Skeletal muscle satellite cell (primary cell): ENCODE data around the gene DNAJB7. TPM values are rescaled to one million over a fixed set of nuclear protein-coding genes. Genes with fewer than 3 reads are reported as not detected.

Source experiments
- H3K27me3 ChIP-seq: 2 replicates; pipeline ENCODE4 v1.7.0; 2013; ENCODE audit warnings: low read length; ENCODE audit not compliant: control insufficient read depth, insufficient read depth
- H3K36me3 ChIP-seq: 2 replicates; pipeline ENCODE4 v1.7.0; 2013; ENCODE audit warnings: mild to moderate bottlenecking, control low read depth, low read length; ENCODE audit not compliant: insufficient read depth
- H3K4me1 ChIP-seq: 2 replicates; pipeline ENCODE4 v1.7.0; 2013; ENCODE audit warnings: low read length; ENCODE audit not compliant: control insufficient read depth, insufficient read depth
- H3K4me2 ChIP-seq: 2 replicates; pipeline ENCODE4 v1.7.0; 2013; ENCODE audit warnings: mild to moderate bottlenecking, low read length
- H3K4me3 ChIP-seq: 2 replicates; pipeline ENCODE4 v1.7.0; 2013; ENCODE audit warnings: low read length
- H3K9ac ChIP-seq: 2 replicates; pipeline ENCODE4 v1.7.0; 2013; ENCODE audit warnings: mild to moderate bottlenecking, low read depth, low read length, moderate library complexity
- H3K9me3 ChIP-seq: replicated peaks from 2 replicates; pipeline ENCODE4 v1.7.0; 2013; ENCODE audit warnings: mild to moderate bottlenecking, control low read depth, low read length
- total RNA-seq: library from RNA; depleted of rRNA; stranded (reverse); fragments of >200 nt; gene quantifications from 2 replicates; pipeline ENCODE4 v1.2.3, GENCODE V29; 2012; rRNA removed

The DNAJB7 gene
- total RNA-seq = 0.25 TPM in 1 of 2 replicates, not detected in the other

GRCh38 chr22:40862013-40862412, at the start of gene DNAJB7:
Gene DNAJB7 (minus strand): TSS chr22:40862113. CDS start chr22:40861994, 119 bp downstream.
- H3K36me3 ChIP-seq = peaks cover 12% of the 10 kb centered on the region
- no peaks in the 10 kb centered on the region for H3K9me3 ChIP-seq
- no peak within 1 kb of the TSS for H3K4me3 ChIP-seq
- no peak within 1 kb of the TSS for H3K4me2 ChIP-seq
- peaks cover 11% of the 10 kb centered on the region for H3K4me1 ChIP-seq
- H3K9ac ChIP-seq = no peak within 1 kb of the TSS
- H3K27me3 ChIP-seq = no peaks in the 10 kb centered on the region

GRCh38 chr22:40908895-40909294, 47.0 kb upstream of the DNAJB7 start:
- Histone ChIP-seq H3K27me3 (no peaks in the 10 kb centered on the region), H3K36me3 (peaks cover 10% of the 10 kb centered on the region), H3K9me3 (no peaks in the 10 kb centered on the region), H3K4me1 (peaks cover 4% of the 10 kb centered on the region), H3K9ac (no peak overlapping the region), H3K4me2 (no peak overlapping the region), H3K4me3 (no peak overlapping the region)

GRCh38 chr22:40904101-40904500, 42.2 kb upstream of the DNAJB7 start:
- Histone ChIP-seq H3K4me1 (no peaks in the 10 kb centered on the region), H3K9ac (no peak overlapping the region), H3K27me3 (no peaks in the 10 kb centered on the region), H3K4me3 (no peak overlapping the region), H3K36me3 (peaks cover 14% of the 10 kb centered on the region), H3K4me2 (no peak overlapping the region), H3K9me3 (no peaks in the 10 kb centered on the region)

- H3K4me3 ChIP-seq = no peak overlapping the region
- H3K9ac ChIP-seq = no peak overlapping the region
Observed at GRCh38 chr22:40898850-40899357, 37.0 kb upstream of the DNAJB7 start.

GRCh38 chr22:40894417-40894816, 32.5 kb upstream of the DNAJB7 start:
- Histone ChIP-seq H3K4me3 (no peak overlapping the region), H3K9ac (no peak overlapping the region), H3K36me3 (peaks cover 7% of the 10 kb centered on the region), H3K9me3 (no peaks in the 10 kb centered on the region), H3K4me1 (peaks cover 4% of the 10 kb centered on the region), H3K4me2 (no peak overlapping the region), H3K27me3 (no peaks in the 10 kb centered on the region)

More at GRCh38 chr22:40898850-40899357, 37.0 kb upstream of the DNAJB7 start:
- no peaks in the 10 kb centered on the region for H3K9me3 ChIP-seq
- H3K4me2 ChIP-seq = peak overlapping the region; percentile 39
- peaks cover 7% of the 10 kb centered on the region for H3K36me3 ChIP-seq
- H3K27me3 ChIP-seq = no peaks in the 10 kb centered on the region
- H3K4me1 ChIP-seq = peaks cover 4% of the 10 kb centered on the region

- Histone ChIP-seq H3K4me1 (no peaks in the 10 kb centered on the region), H3K4me2 (no peak overlapping the region), H3K36me3 (peaks cover 27% of the 10 kb centered on the region), H3K4me3 (no peak overlapping the region), H3K27me3 (no peaks in the 10 kb centered on the region), H3K9me3 (no peaks in the 10 kb centered on the region), H3K9ac (no peak overlapping the region)
Observed at GRCh38 chr22:40890881-40891280, 29.0 kb upstream of the DNAJB7 start.

GRCh38 chr22:40889116-40889515, 27.2 kb upstream of the DNAJB7 start:
- no peak overlapping the region for H3K9ac ChIP-seq
- H3K27me3 ChIP-seq = no peaks in the 10 kb centered on the region
- H3K4me1 ChIP-seq = no peaks in the 10 kb centered on the region
- peaks cover 27% of the 10 kb centered on the region for H3K36me3 ChIP-seq
- H3K9me3 ChIP-seq = no peaks in the 10 kb centered on the region
- H3K4me3 ChIP-seq = no peak overlapping the region
- no peak overlapping the region for H3K4me2 ChIP-seq

GRCh38 chr22:40878922-40879321, 17.0 kb upstream of the DNAJB7 start:
- Histone ChIP-seq H3K9me3 (no peaks in the 10 kb centered on the region), H3K4me3 (no peak overlapping the region), H3K36me3 (peaks cover 22% of the 10 kb centered on the region), H3K9ac (no peak overlapping the region), H3K4me1 (no peaks in the 10 kb centered on the region), H3K4me2 (no peak overlapping the region), H3K27me3 (no peaks in the 10 kb centered on the region)

GRCh38 chr22:40877488-40877887, 15.6 kb upstream of the DNAJB7 start:
- no peak overlapping the region for H3K4me2 ChIP-seq
- no peaks in the 10 kb centered on the region for H3K4me1 ChIP-seq
- peaks cover 17% of the 10 kb centered on the region for H3K36me3 ChIP-seq
- no peak overlapping the region for H3K9ac ChIP-seq
- H3K9me3 ChIP-seq = no peaks in the 10 kb centered on the region
- H3K4me3 ChIP-seq = no peak overlapping the region
- no peaks in the 10 kb centered on the region for H3K27me3 ChIP-seq

- H3K27me3 ChIP-seq = no peaks in the 10 kb centered on the region
- no peak overlapping the region for H3K9ac ChIP-seq
- no peaks in the 10 kb centered on the region for H3K4me1 ChIP-seq
- no peak overlapping the region for H3K4me3 ChIP-seq
- H3K36me3 ChIP-seq = peaks cover 13% of the 10 kb centered on the region
- H3K9me3 ChIP-seq = no peaks in the 10 kb centered on the region
- H3K4me2 ChIP-seq = no peak overlapping the region
Observed at GRCh38 chr22:40876907-40877306, 15.0 kb upstream of the DNAJB7 start.

GRCh38 chr22:40875111-40875510, 13.2 kb upstream of the DNAJB7 start:
- Histone ChIP-seq H3K4me2 (no peak overlapping the region), H3K27me3 (no peaks in the 10 kb centered on the region), H3K4me3 (no peak overlapping the region), H3K4me1 (no peaks in the 10 kb centered on the region), H3K9ac (no peak overlapping the region), H3K9me3 (no peaks in the 10 kb centered on the region), H3K36me3 (peaks cover 13% of the 10 kb centered on the region)

- H3K4me3 ChIP-seq = no peak overlapping the region
- H3K36me3 ChIP-seq = peaks cover 18% of the 10 kb centered on the region
- no peaks in the 10 kb centered on the region for H3K9me3 ChIP-seq
- no peaks in the 10 kb centered on the region for H3K27me3 ChIP-seq
- no peak overlapping the region for H3K4me2 ChIP-seq
- no peak overlapping the region for H3K9ac ChIP-seq
- H3K4me1 ChIP-seq = no peaks in the 10 kb centered on the region
Observed at GRCh38 chr22:40874016-40874415, 12.1 kb upstream of the DNAJB7 start.
